Lower leg skin (tissue), 4 donors: ENCODE results near the gene ZFYVE16. TPM values are rescaled to one million over a fixed set of nuclear protein-coding genes. Genes with fewer than 3 reads are reported as not detected.
"Not testable (repeated sequence)": the region's sequence is repeated elsewhere in the genome, so short reads cannot be mapped to it uniquely, and the experiment has no call there.

Experiments used
- DNase-seq, 2 donors: peaks; one replicate each; pipeline ENCODE4 v3.0.0-alpha.2; 2019; ENCODE audit warnings: low spot score in 2 of 2
- H3K4me3 ChIP-seq: fragments of 200-600 bp; sonication (generic); 2 replicates; pipeline ENCODE4 v1.5.1; 2017; ENCODE audit warnings: mild to moderate bottlenecking, low read depth; ENCODE audit not compliant: poor library complexity, severe bottlenecking
- CTCF ChIP-seq, 3 donors: fragments of 450-650 bp; IDR thresholded peaks; one replicate each; pipeline ENCODE4 v1.5.1; 2016; ENCODE audit warnings: antibody characterized with exemption in 3 of 3, mild to moderate bottlenecking in 3 of 3, moderate library complexity in 2 of 3
- POLR2A ChIP-seq, 2 donors: fragments of 450-650 bp; IDR thresholded peaks; one replicate each; pipeline ENCODE4 v1.6.1; 2016 to 2017; ENCODE audit warnings: antibody characterized with exemption in 2 of 2, mild to moderate bottlenecking in 1 of 2, moderate library complexity in 1 of 2
- WGBS, 2 donors: methylation state at CpG; one replicate each; pipeline ENCODE4 v1.1.5; 2018; 5-methylcytosine and 5-hydroxymethylcytosine counted together
- intact Hi-C: fragments of 100-400 bp; cut with DNase I; formaldehyde crosslinking; loops from one replicate; pipeline ENCODE4 v1.15.0; 2023; ENCODE audit warnings: low total_unique reads
- total RNA-seq, 4 donors: library from RNA; depleted of rRNA; stranded (reverse); fragments of >200 nt; gene quantifications; one replicate each; pipeline ENCODE4 v1.1.0, GENCODE V29; 2016

The ZFYVE16 gene
- total RNA-seq, 4 donors from 2014 or later = 11.7 to 19.2 (median 13.4) TPM

- intact Hi-C loops = no loop called here
- no peak for TF ChIP-seq POLR2A (IDR thresholded peaks at IDR 0.05)
- TF ChIP-seq CTCF (IDR thresholded peaks at IDR 0.05) = no peak
- H3K4me3 ChIP-seq = no peak overlapping the region
- peak in 1 of 2 donors; percentile 87 for DNase-seq
- WGBS, 2 donors = 42 to 51% methylated on average over 9 of the region's 9 CpGs
Observed at GRCh38 chr5:80389580-80389979, 18.3 kb upstream of the ZFYVE16 start.

- 76 to 77% methylated on average over 3 of the region's 3 CpGs for WGBS, 2 donors
- DNase-seq, intact Hi-C loops, H3K4me3 ChIP-seq: not testable (repeated sequence)
Observed at GRCh38 chr5:80390413-80390812, 17.5 kb upstream of the ZFYVE16 start.

- DNase-seq, intact Hi-C loops, H3K4me3 ChIP-seq: not testable (repeated sequence)
Observed at GRCh38 chr5:80391267-80391666, 16.6 kb upstream of the ZFYVE16 start.

- no peak for TF ChIP-seq CTCF (IDR thresholded peaks at IDR 0.05)
- WGBS, 2 donors = 51 to 52% methylated on average over 1 of the region's 1 CpG
- no peak for DNase-seq
- intact Hi-C loops = no loop called here
- no peak overlapping the region for H3K4me3 ChIP-seq
Observed at GRCh38 chr5:80399526-80400239, 8.2 kb upstream of the ZFYVE16 start.

- intact Hi-C loops, H3K4me3 ChIP-seq, DNase-seq: not testable (repeated sequence)
- WGBS, 2 donors = 93 to 97% methylated on average over 1 of the region's 1 CpG
Observed at GRCh38 chr5:80400368-80400767, 7.5 kb upstream of the ZFYVE16 start.

GRCh38 chr5:80403782-80404181, 4.1 kb upstream of the ZFYVE16 start:
- intact Hi-C loops = no loop called here

More at GRCh38 chr5:80403782-80404181, 4.1 kb upstream of the ZFYVE16 start:
- DNase-seq = no peak
- TF ChIP-seq POLR2A (IDR thresholded peaks at IDR 0.05) (no peak), CTCF (IDR thresholded peaks at IDR 0.05) (no peak)
- no peak overlapping the region for H3K4me3 ChIP-seq
- WGBS, 2 donors = 85 to 94% methylated on average over 2 of the region's 2 CpGs
